ENCODE measurements around the gene PALB2.
"Not testable (repeated sequence)": the region's sequence is repeated elsewhere in the genome, so short reads cannot be mapped to it uniquely, and the experiment has no call there.

Gene PALB2

DNA sequence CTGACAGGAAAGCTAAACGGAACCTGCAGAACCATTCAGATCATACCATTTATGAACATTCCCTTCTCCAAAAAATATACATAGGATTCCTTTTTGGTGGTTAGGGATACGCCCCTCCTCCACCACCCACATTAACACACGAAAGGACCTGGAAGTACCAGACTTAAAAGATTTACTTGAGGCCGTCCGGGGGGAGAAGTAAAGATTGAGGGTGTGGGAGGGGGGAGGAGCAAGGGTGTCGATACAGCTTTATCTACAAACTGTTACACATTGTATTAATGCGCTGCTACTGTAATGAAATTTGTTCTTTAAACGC lies 537 bp downstream of the PALB2 start:
- H3K4me3 ChIP-seq (ENCODE audit: low read depth, low read length), result peak overlapping the region; percentile 99
- TF ChIP-seq, protein P1, sequence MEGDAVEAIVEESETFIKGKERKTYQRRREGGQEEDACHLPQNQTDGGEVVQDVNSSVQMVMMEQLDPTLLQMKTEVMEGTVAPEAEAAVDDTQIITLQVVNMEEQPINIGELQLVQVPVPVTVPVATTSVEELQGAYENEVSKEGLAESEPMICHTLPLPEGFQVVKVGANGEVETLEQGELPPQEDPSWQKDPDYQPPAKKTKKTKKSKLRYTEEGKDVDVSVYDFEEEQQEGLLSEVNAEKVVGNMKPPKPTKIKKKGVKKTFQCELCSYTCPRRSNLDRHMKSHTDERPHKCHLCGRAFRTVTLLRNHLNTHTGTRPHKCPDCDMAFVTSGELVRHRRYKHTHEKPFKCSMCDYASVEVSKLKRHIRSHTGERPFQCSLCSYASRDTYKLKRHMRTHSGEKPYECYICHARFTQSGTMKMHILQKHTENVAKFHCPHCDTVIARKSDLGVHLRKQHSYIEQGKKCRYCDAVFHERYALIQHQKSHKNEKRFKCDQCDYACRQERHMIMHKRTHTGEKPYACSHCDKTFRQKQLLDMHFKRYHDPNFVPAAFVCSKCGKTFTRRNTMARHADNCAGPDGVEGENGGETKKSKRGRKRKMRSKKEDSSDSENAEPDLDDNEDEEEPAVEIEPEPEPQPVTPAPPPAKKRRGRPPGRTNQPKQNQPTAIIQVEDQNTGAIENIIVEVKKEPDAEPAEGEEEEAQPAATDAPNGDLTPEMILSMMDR (IDR thresholded peaks at IDR 0.05; ENCODE audit: low read depth, low read length), result no peak

DNA sequence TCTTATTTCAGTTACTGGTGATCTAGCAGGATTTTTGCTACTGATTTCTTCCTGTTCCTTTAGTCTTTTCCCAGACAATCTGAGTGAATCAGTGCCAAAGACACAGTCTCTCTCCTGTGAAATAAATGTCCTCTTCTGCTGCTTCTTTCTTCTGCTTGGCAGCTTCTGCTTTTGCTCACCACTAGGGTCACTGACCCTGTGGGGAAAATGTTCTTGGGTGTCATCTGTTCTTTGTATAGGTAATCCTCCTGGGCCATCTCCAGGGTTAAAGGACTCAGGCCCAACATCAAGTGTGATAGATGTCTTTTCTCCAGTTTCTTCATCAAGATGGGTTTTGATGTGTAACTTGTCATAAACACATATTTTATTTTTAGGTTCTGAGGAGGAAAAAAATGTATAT lies 5.2 kb downstream of the PALB2 start:
- H3K4me3 ChIP-seq (ENCODE audit: low read depth, low read length), result no peak overlapping the region
- TF ChIP-seq, protein P1 (IDR thresholded peaks at IDR 0.05; ENCODE audit: low read depth, low read length), result no peak

DNA sequence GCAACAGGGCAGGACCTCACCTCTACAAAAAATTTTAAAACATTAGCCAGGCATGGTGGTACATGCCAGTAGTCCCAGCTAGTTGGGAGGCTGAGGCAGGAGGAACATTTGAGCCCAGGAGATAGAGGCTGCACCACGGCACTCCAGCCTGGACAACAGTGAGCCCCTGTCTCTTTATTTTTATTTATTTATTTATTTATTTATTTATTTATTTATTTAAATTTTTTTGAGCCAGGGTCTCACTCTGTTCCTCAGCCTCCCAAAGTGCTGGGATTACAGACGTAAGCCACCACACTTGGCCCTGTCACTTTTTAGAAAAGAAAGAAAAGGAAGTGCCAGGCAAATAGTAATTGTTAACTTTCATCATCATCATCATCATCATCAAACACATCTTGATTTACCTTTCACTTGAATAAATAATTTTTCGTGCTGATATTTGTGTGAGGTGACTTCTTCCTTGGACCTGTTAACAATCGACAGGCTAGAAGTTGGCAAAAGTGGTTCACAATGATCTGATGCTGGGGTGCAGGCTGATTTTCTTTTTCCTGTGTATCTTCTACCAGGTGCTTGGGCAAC lies 6.6 kb downstream of the PALB2 start:
- TF ChIP-seq, protein P1 (IDR thresholded peaks at IDR 0.05; ENCODE audit: low read depth, low read length), result no peak
- no peak overlapping the region for H3K4me3 ChIP-seq (ENCODE audit: low read depth, low read length)

- not testable (repeated sequence) for H3K4me3 ChIP-seq (ENCODE audit: low read depth, low read length)
Measured at GRCh38 chr16:23631874-23632273, 9.2 kb downstream of the PALB2 start.

- no peak overlapping the region for H3K4me3 ChIP-seq (ENCODE audit: low read depth, low read length)
- TF ChIP-seq, protein P1 (IDR thresholded peaks at IDR 0.05; ENCODE audit: low read depth, low read length), result no peak
Measured at GRCh38 chr16:23629516-23629915, 11.6 kb downstream of the PALB2 start.

GRCh38 chr16:23624092-23624491 lies 17.0 kb downstream of the PALB2 start:
- TF ChIP-seq, protein P1 (IDR thresholded peaks at IDR 0.05; ENCODE audit: low read depth, low read length), result no peak
- H3K4me3 ChIP-seq (ENCODE audit: low read depth, low read length), result no peak overlapping the region

GRCh38 chr16:23615805-23616204 lies 25.3 kb downstream of the PALB2 start:
- no peak overlapping the region for H3K4me3 ChIP-seq (ENCODE audit: low read depth, low read length)
- TF ChIP-seq, protein P1 (IDR thresholded peaks at IDR 0.05; ENCODE audit: low read depth, low read length), result no peak

- TF ChIP-seq, protein P1 (IDR thresholded peaks at IDR 0.05; ENCODE audit: low read depth, low read length), result no peak
- no peak overlapping the region for H3K4me3 ChIP-seq (ENCODE audit: low read depth, low read length)
Measured at GRCh38 chr16:23611936-23612335, 29.2 kb downstream of the PALB2 start.

GRCh38 chr16:23610905-23611304 lies 30.2 kb downstream of the PALB2 start:
- not testable (repeated sequence) for H3K4me3 ChIP-seq (ENCODE audit: low read depth, low read length)
